H9 (cell line): Measurements from ENCODE around the gene NBPF15. TPM values are rescaled to one million over a fixed set of nuclear protein-coding genes. Genes with fewer than 3 reads are reported as not detected.
"Not testable (repeated sequence)": the region's sequence is repeated elsewhere in the genome, so short reads cannot be mapped to it uniquely, and the experiment has no call there.

Source experiments
- DNase-seq: peaks from one replicate; pipeline ENCODE4 v3.0.0-alpha.2; 2017
- H2AFZ ChIP-seq: one replicate; pipeline ENCODE4 v1.6.1; 2013; ENCODE audit warnings: mild to moderate bottlenecking, low read length, control low read depth, moderate library complexity
- H2AK5ac ChIP-seq: 2 replicates; pipeline ENCODE4 v1.6.1; 2013; ENCODE audit warnings: low read length, control low read depth, mixed read lengths; ENCODE audit not compliant: insufficient read length
- H2BK120ac ChIP-seq: one replicate; pipeline ENCODE4 v1.6.1; 2013; ENCODE audit warnings: low read depth, mild to moderate bottlenecking, low read length, control low read depth, inconsistent platforms; ENCODE audit not compliant: poor library complexity, severe bottlenecking
- H2BK12ac ChIP-seq: 2 replicates; pipeline ENCODE4 v1.6.1; 2013; ENCODE audit warnings: low read length, control low read depth, mixed read lengths, low read depth; ENCODE audit not compliant: insufficient read length
- H2BK15ac ChIP-seq: 2 replicates; pipeline ENCODE4 v1.6.1; 2013; ENCODE audit warnings: low read depth, low read length, control low read depth
- H2BK20ac ChIP-seq: one replicate; pipeline ENCODE4 v1.6.1; 2013; ENCODE audit warnings: low read depth, mild to moderate bottlenecking, low read length, control low read depth, inconsistent platforms; ENCODE audit not compliant: poor library complexity, severe bottlenecking
- H2BK5ac ChIP-seq: 2 replicates; pipeline ENCODE4 v1.6.1; 2013; ENCODE audit warnings: low read length, control low read depth, mixed read lengths; ENCODE audit not compliant: insufficient read length
- H3K14ac ChIP-seq: 2 replicates; pipeline ENCODE4 v1.6.1; 2013; ENCODE audit warnings: low read length, control low read depth; ENCODE audit not compliant: insufficient read depth
- H3K18ac ChIP-seq: 2 replicates; pipeline ENCODE4 v1.6.1; 2013; ENCODE audit warnings: low read depth, mild to moderate bottlenecking, mixed read lengths, low read length, control low read depth; ENCODE audit not compliant: insufficient read length
- H3K23ac ChIP-seq: 2 replicates; pipeline ENCODE4 v1.6.1; 2013; ENCODE audit warnings: low read length, control low read depth, mixed read lengths, low read depth; ENCODE audit not compliant: insufficient read length
- H3K23me2 ChIP-seq: 2 replicates; pipeline ENCODE4 v1.6.1; 2013; ENCODE audit warnings: low read depth, mild to moderate bottlenecking, mixed read lengths, low read length, control low read depth; ENCODE audit not compliant: insufficient read length, poor library complexity, severe bottlenecking
- H3K27ac ChIP-seq: 2 replicates; pipeline ENCODE4 v1.5.1; 2013; ENCODE audit warnings: low read length, control low read depth, mixed read lengths, low read depth; ENCODE audit not compliant: insufficient read length
- H3K27me3 ChIP-seq: 2 replicates; pipeline ENCODE4 v1.6.1; 2013; ENCODE audit warnings: low read length, control low read depth, inconsistent platforms; ENCODE audit not compliant: insufficient read depth
- H3K4ac ChIP-seq: 2 replicates; pipeline ENCODE4 v1.6.1; 2013; ENCODE audit warnings: low read depth, mild to moderate bottlenecking, control low read depth, inconsistent platforms, low read length, moderate library complexity
- H3K4me1 ChIP-seq: 2 replicates; pipeline ENCODE4 v1.6.1; 2013; ENCODE audit warnings: low read length, control low read depth, inconsistent platforms; ENCODE audit not compliant: insufficient read depth
- H3K4me2 ChIP-seq: 2 replicates; pipeline ENCODE4 v1.6.1; 2013; ENCODE audit warnings: low read length, control low read depth, mixed read lengths; ENCODE audit not compliant: insufficient read length, insufficient read depth
- H3K56ac ChIP-seq: 2 replicates; pipeline ENCODE4 v1.6.1; 2013; ENCODE audit warnings: low read depth, mild to moderate bottlenecking, mixed read lengths, low read length, control low read depth; ENCODE audit not compliant: insufficient read length
- H3K79me1 ChIP-seq: 2 replicates; pipeline ENCODE4 v1.6.1; 2013; ENCODE audit warnings: low read depth, mild to moderate bottlenecking, moderate library complexity, low read length, control low read depth, inconsistent platforms; ENCODE audit not compliant: insufficient read depth, poor library complexity, severe bottlenecking
- H3K79me2 ChIP-seq: 2 replicates; pipeline ENCODE4 v1.6.1; 2013; ENCODE audit warnings: low read length, control low read depth, inconsistent platforms; ENCODE audit not compliant: insufficient read depth
- H3K9ac ChIP-seq: 2 replicates; pipeline ENCODE4 v1.6.1; 2013; ENCODE audit warnings: low read length, control low read depth, mixed read lengths; ENCODE audit not compliant: insufficient read length; ENCODE audit errors: extremely low read depth
- H3K9me3 ChIP-seq: one replicate; pipeline ENCODE4 v1.6.1; 2013; ENCODE audit warnings: low read depth, low read length, inconsistent platforms; ENCODE audit not compliant: control insufficient read depth
- H3T11ph ChIP-seq: one replicate; pipeline ENCODE4 v1.6.1; 2013; ENCODE audit warnings: mild to moderate bottlenecking, low read length, control low read depth, inconsistent platforms
- H4K20me1 ChIP-seq: one replicate; pipeline ENCODE4 v1.6.1; 2013; ENCODE audit not compliant: control insufficient read depth, insufficient read length, insufficient read depth
- H4K5ac ChIP-seq: 2 replicates; pipeline ENCODE4 v1.6.1; 2013; ENCODE audit warnings: low read depth, mild to moderate bottlenecking, mixed read lengths, low read length, control low read depth; ENCODE audit not compliant: insufficient read length
- H4K8ac ChIP-seq: replicated peaks from 2 replicates; pipeline ENCODE4 v1.6.1; 2013; ENCODE audit warnings: low read length, control low read depth, mixed read lengths, low read depth; ENCODE audit not compliant: insufficient read length
- H4K91ac ChIP-seq: 2 replicates; pipeline ENCODE4 v1.6.1; 2013; ENCODE audit warnings: low read depth, mild to moderate bottlenecking, moderate library complexity, mixed read lengths, low read length, control low read depth; ENCODE audit not compliant: insufficient read length
- H3K27ac Mint-ChIP-seq, 3 experiments: 2 replicates in 2 of 3; 3 replicates in 1 of 3; pipeline ENCODE4 v1.8.0; 2020 to 2021; ENCODE audit warnings: mixed read lengths in 3 of 3, mild to moderate bottlenecking in 1 of 3, moderate library complexity in 1 of 3
- H3K27me3 Mint-ChIP-seq: 2 replicates; pipeline ENCODE4 v1.8.0; 2021; ENCODE audit warnings: low read depth, mild to moderate bottlenecking, moderate library complexity, mixed read lengths
- H3K36me3 Mint-ChIP-seq, 3 experiments: 2 replicates in 2 of 3; 3 replicates in 1 of 3; pipeline ENCODE4 v1.8.0; 2020 to 2021; ENCODE audit warnings: low read depth in 3 of 3, mixed read lengths in 3 of 3; ENCODE audit not compliant: insufficient read depth in 1 of 3
- H3K4me1 Mint-ChIP-seq, 2 experiments: 2 replicates each; pipeline ENCODE4 v1.8.0; 2020; ENCODE audit warnings: mixed read lengths in 2 of 2
- H3K4me3 Mint-ChIP-seq, 2 experiments: 2 replicates in 1 of 2; 3 replicates in 1 of 2; pipeline ENCODE4 v1.8.0; 2020 to 2021; ENCODE audit warnings: mild to moderate bottlenecking in 2 of 2, mixed read lengths in 2 of 2, moderate library complexity in 1 of 2
- H3K9me3 Mint-ChIP-seq, 2 experiments: 2 replicates in 1 of 2; 3 replicates in 1 of 2; pipeline ENCODE4 v1.8.0; 2020; ENCODE audit warnings: mild to moderate bottlenecking in 2 of 2, mixed read lengths in 2 of 2, moderate library complexity in 1 of 2
- WGBS: extraction: QIAGEN DNeasy Blood & Tissue Kit; methylation state at CpG from one replicate; pipeline ENCODE4 v1.1.7; 2013; ENCODE audit warnings: missing lambda C conversion rate, low lambda C conversion rate, mixed read lengths; ENCODE audit not compliant: insufficient read length; ENCODE audit errors: extremely low coverage; 5-methylcytosine and 5-hydroxymethylcytosine counted together
- total RNA-seq: library from RNA; stranded (reverse); gene quantifications from 2 replicates; pipeline ENCODE4 v1.2.1, GENCODE V29; 2021

The NBPF15 gene
- total RNA-seq, 1 experiment from 2014 or later = 9.3 TPM

- H2BK5ac ChIP-seq, H3K27ac Mint-ChIP-seq, H4K5ac ChIP-seq, DNase-seq, H3T11ph ChIP-seq, H3K4ac ChIP-seq, H2AK5ac ChIP-seq, H4K20me1 ChIP-seq, H2AFZ ChIP-seq, H3K4me1 ChIP-seq, H3K14ac ChIP-seq, H3K27ac ChIP-seq, H2BK12ac ChIP-seq, H3K27me3 ChIP-seq, H3K36me3 Mint-ChIP-seq, H3K23me2 ChIP-seq, H3K4me2 ChIP-seq, H3K9me3 Mint-ChIP-seq, H3K4me1 Mint-ChIP-seq, H3K79me1 ChIP-seq, H3K27me3 Mint-ChIP-seq, H4K8ac ChIP-seq, H2BK15ac ChIP-seq, H2BK20ac ChIP-seq, H2BK120ac ChIP-seq, H3K23ac ChIP-seq, H3K56ac ChIP-seq, H3K79me2 ChIP-seq, H4K91ac ChIP-seq, H3K18ac ChIP-seq, H3K9me3 ChIP-seq, H3K9ac ChIP-seq, H3K4me3 Mint-ChIP-seq: not testable (repeated sequence)
- WGBS = no CpG with 5 or more reads among the region's 5 CpGs
Measured at GRCh38 chr1:144402807-144403206, 58.7 kb downstream of the NBPF15 start.

DNA sequence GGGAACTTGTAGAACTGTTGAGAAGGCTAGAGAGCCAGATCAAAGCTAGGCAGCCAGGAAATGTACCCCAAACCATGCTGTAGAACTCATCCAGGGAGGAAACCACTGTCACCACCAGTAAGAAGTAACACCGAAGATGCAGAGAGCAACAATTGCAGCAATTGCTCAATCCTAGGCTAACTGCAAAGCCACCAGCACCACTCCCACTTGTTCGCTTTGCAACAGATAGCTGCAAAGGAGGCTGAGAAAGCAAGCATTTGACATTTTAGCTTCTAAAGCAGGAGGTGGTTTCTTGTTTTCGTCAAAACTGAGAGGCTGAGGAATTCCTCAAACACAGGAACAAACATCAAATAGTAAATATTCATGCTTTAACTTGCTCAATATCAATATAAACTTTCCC, 89.8 kb downstream of the NBPF15 start:
- not testable (repeated sequence) for H2BK20ac ChIP-seq, H3K9me3 Mint-ChIP-seq, H3K9ac ChIP-seq, H3K4me1 Mint-ChIP-seq, H3K4me3 Mint-ChIP-seq, H4K8ac ChIP-seq, H4K5ac ChIP-seq, H2BK120ac ChIP-seq, H3K27me3 Mint-ChIP-seq, H3K14ac ChIP-seq, H3K18ac ChIP-seq, H3K27me3 ChIP-seq, H3K9me3 ChIP-seq, H2BK12ac ChIP-seq, H3K4ac ChIP-seq, H2BK5ac ChIP-seq, H3K27ac ChIP-seq, H3K23ac ChIP-seq, H4K20me1 ChIP-seq, H3K27ac Mint-ChIP-seq, H4K91ac ChIP-seq, H3K79me1 ChIP-seq, H2BK15ac ChIP-seq, H2AFZ ChIP-seq, H3K36me3 Mint-ChIP-seq, H3T11ph ChIP-seq, H3K23me2 ChIP-seq, H3K56ac ChIP-seq, H3K79me2 ChIP-seq, H3K4me2 ChIP-seq, H2AK5ac ChIP-seq, DNase-seq, H3K4me1 ChIP-seq
- WGBS = no CpG with 5 or more reads among the region's 3 CpGs

Other genes with a start within 250 kb of the NBPF15 start
- gene PPIAL4E, start 88.0 kb downstream of the NBPF15 start, total RNA-seq = not detected in 2 replicates
- gene PPIAL4F, start 131.2 kb upstream of the NBPF15 start, total RNA-seq = not detected in 2 replicates